Activated gamma-delta T cell (primary cell): Measurements from ENCODE around the gene ARSI.

Source experiments
- DNase-seq: peaks from one replicate; lab custom pipeline; 2025; lab: John Stamatoyannopoulos, UW

ARSI gene

GRCh38 chr5:150293091-150293941 is 9.4 kb downstream of the ARSI start:
- DNase-seq = no peak

GRCh38 chr5:150291388-150292385 is 11.0 kb downstream of the ARSI start:
- DNase-seq = no peak

GRCh38 chr5:150289551-150290390 is 12.9 kb downstream of the ARSI start, which contains the start of gene CAMK2A:
CAMK2A (minus strand) TSS chr5:150289773; CDS start chr5:150289625, 148 bp downstream.
- no peak for DNase-seq

- no peak for DNase-seq
Observed at GRCh38 chr5:150288791-150289190, 13.9 kb downstream of the ARSI start.

- DNase-seq = no peak
Observed at GRCh38 chr5:150288361-150288760, 14.3 kb downstream of the ARSI start.

- no peak for DNase-seq
Observed at GRCh38 chr5:150286820-150287219, 15.9 kb downstream of the ARSI start.

- no peak for DNase-seq
Observed at GRCh38 chr5:150285114-150285513, 17.6 kb downstream of the ARSI start.

GRCh38 chr5:150284311-150284710 is 18.4 kb downstream of the ARSI start:
- no peak for DNase-seq

GRCh38 chr5:150283904-150284303 is 18.8 kb downstream of the ARSI start:
- no peak for DNase-seq

- no peak for DNase-seq
Observed at GRCh38 chr5:150281987-150282386, 20.7 kb downstream of the ARSI start.

- DNase-seq = no peak
Observed at GRCh38 chr5:150279330-150280020, 23.2 kb downstream of the ARSI start.

GRCh38 chr5:150278916-150279315 is 23.8 kb downstream of the ARSI start:
- no peak for DNase-seq

GRCh38 chr5:150278046-150278730 is 24.5 kb downstream of the ARSI start:
- DNase-seq = no peak

- DNase-seq = no peak
Observed at GRCh38 chr5:150277043-150277442, 25.7 kb downstream of the ARSI start.

GRCh38 chr5:150274811-150275210 is 27.9 kb downstream of the ARSI start:
- no peak for DNase-seq

- DNase-seq = no peak
Observed at GRCh38 chr5:150272531-150272930, 30.2 kb downstream of the ARSI start.

GRCh38 chr5:150271923-150272322 is 30.8 kb downstream of the ARSI start:
- DNase-seq = no peak

GRCh38 chr5:150271296-150271692 is 31.4 kb downstream of the ARSI start:
- DNase-seq = no peak

GRCh38 chr5:150270541-150271295 is 32.0 kb downstream of the ARSI start:
- no peak for DNase-seq

GRCh38 chr5:150266871-150267291 is 35.8 kb downstream of the ARSI start:
- no peak for DNase-seq
